B cell (primary cell): ENCODE results near the gene JPH3. TPM values are rescaled to one million over a fixed set of nuclear protein-coding genes. Genes with fewer than 3 reads are reported as not detected.
A peak's percentile ranks its signal among the peaks of the same experiment; 100 is the strongest.

Source experiments
- ATAC-seq: fragments of 200-7000 bp; cut with Tn5 transposase; one replicate; pipeline ENCODE4 v1.10.0; 2021; ENCODE audit warnings: low read depth, mild to moderate bottlenecking, moderate number of reproducible peaks, moderate library complexity
- CTCF ChIA-PET: fragments of 350-600 bp; sonication (Branson Sonifier 250); formaldehyde crosslinking; loops from one replicate; lab custom pipeline; 2021; ENCODE audit warnings: antibody characterized with exemption, inconsistent platforms; lab: Charles Lee
- POLR2A ChIA-PET: fragments of 350-600 bp; sonication (Branson Sonifier 250); formaldehyde crosslinking; loops from one replicate; lab custom pipeline; 2021; ENCODE audit warnings: antibody characterized with exemption; lab: Charles Lee
- DNase-seq: peaks from one replicate; pipeline ENCODE4 v3.0.0; 2013
- H2AFZ ChIP-seq: 2 replicates; pipeline ENCODE4 v1.6.1; 2012; ENCODE audit warnings: mild to moderate bottlenecking, low read depth, low read length; ENCODE audit not compliant: insufficient read depth, poor library complexity, severe bottlenecking
- H3K27ac ChIP-seq, 2 donors: 1 replicate in 1 of 2; 2 replicates in 1 of 2; pipeline ENCODE4 v1.5.1; 2012 to 2013; ENCODE audit warnings: low read length in 2 of 2, mild to moderate bottlenecking in 2 of 2, moderate library complexity in 1 of 2
- H3K27me3 ChIP-seq, 4 experiments: fragments of 200-600 bp in 1 of 4; sonication (generic) in 1 of 4; replicated peaks in 1 of 4; 1 replicate in 2 of 4; 2 replicates in 2 of 4; pipeline versions ENCODE4 v1.6.1 to v1.7.0; 2013 to 2016; ENCODE audit warnings: low read length in 3 of 4, mild to moderate bottlenecking in 2 of 4, mixed read lengths in 1 of 4, moderate library complexity in 1 of 4; ENCODE audit not compliant: insufficient read depth in 4 of 4, control insufficient read depth in 3 of 4; ENCODE audit errors: control extremely low read depth in 1 of 4
- H3K36me3 ChIP-seq, 2 experiments: replicated peaks in 1 of 2; 1 replicate in 1 of 2; 2 replicates in 1 of 2; pipeline versions ENCODE4 v1.6.1 to v1.7.1; 2013; ENCODE audit warnings: low read length in 1 of 2; ENCODE audit not compliant: insufficient read depth in 2 of 2, control insufficient read depth in 1 of 2; ENCODE audit errors: control extremely low read depth in 1 of 2, extremely low read depth in 1 of 2
- H3K4me1 ChIP-seq, 2 donors: fragments of 200-600 bp in 1 of 2; sonication (generic) in 1 of 2; 1 replicate in 1 of 2; 2 replicates in 1 of 2; pipeline versions ENCODE4 v1.5.1 to v1.6.1; 2013 to 2017; ENCODE audit warnings: low read length in 2 of 2; ENCODE audit not compliant: control insufficient read depth in 2 of 2, insufficient read depth in 2 of 2
- H3K4me2 ChIP-seq: replicated peaks from 2 replicates; pipeline ENCODE3; 2012; ENCODE audit warnings: mild to moderate bottlenecking, low read depth, low read length; ENCODE audit not compliant: poor library complexity, severe bottlenecking
- H3K4me3 ChIP-seq, 5 experiments: fragments of 200-600 bp in 1 of 5; sonication (generic) in 1 of 5; 1 replicate in 3 of 5; 2 replicates in 2 of 5; pipeline versions ENCODE4 v1.5.1 to v1.7.0; 2011 to 2016; ENCODE audit warnings: low read length in 4 of 5, mild to moderate bottlenecking in 4 of 5, low read depth in 2 of 5, control low read depth in 1 of 5, moderate library complexity in 1 of 5; ENCODE audit not compliant: insufficient read depth in 1 of 5; ENCODE audit errors: control extremely low read depth in 1 of 5, extremely low read depth in 1 of 5
- H3K79me2 ChIP-seq: fragments of 200-600 bp; sonication (generic); one replicate; pipeline ENCODE4 v1.6.0; 2016; ENCODE audit warnings: low read length; ENCODE audit not compliant: control insufficient read depth, insufficient read depth
- H3K9ac ChIP-seq: fragments of 200-600 bp; sonication (generic); 2 replicates; pipeline ENCODE4 v1.6.1; 2017; ENCODE audit warnings: mild to moderate bottlenecking, low read length, moderate library complexity
- H3K9me3 ChIP-seq, 3 donors: one replicate each; pipeline versions ENCODE4 v1.6.1 to v1.7.1; 2013; ENCODE audit warnings: low read length in 2 of 3; ENCODE audit not compliant: control insufficient read depth in 2 of 3, insufficient read depth in 1 of 3; ENCODE audit errors: control extremely low read depth in 1 of 3
- H4K20me1 ChIP-seq: 2 replicates; pipeline ENCODE4 v1.6.0; 2012; ENCODE audit warnings: mild to moderate bottlenecking, low read length; ENCODE audit not compliant: insufficient read depth, control insufficient read depth, poor library complexity, severe bottlenecking
- H3K27ac Mint-ChIP-seq: one replicate; pipeline ENCODE4 v1.8.0; 2021; ENCODE audit warnings: mixed read lengths
- H3K27me3 Mint-ChIP-seq: one replicate; pipeline ENCODE4 v1.8.0; 2021; ENCODE audit warnings: mixed read lengths
- H3K4me1 Mint-ChIP-seq: one replicate; pipeline ENCODE4 v1.8.0; 2021; ENCODE audit warnings: mixed read lengths
- H3K4me3 Mint-ChIP-seq: one replicate; pipeline ENCODE4 v1.8.0; 2021; ENCODE audit warnings: mixed read lengths
- H3K9me3 Mint-ChIP-seq: one replicate; pipeline ENCODE4 v1.8.0; 2022; ENCODE audit warnings: mixed read lengths; ENCODE audit not compliant: insufficient read depth
- CTCF ChIP-seq: fragments of 200-600 bp; IDR thresholded peaks from one replicate; pipeline ENCODE4 v1.8.0; 2022; ENCODE audit warnings: antibody characterized with exemption, mild to moderate bottlenecking
- EZH2 ChIP-seq: IDR thresholded peaks from 2 replicates; pipeline ENCODE4 v1.6.1; 2012; ENCODE audit warnings: borderline replicate concordance, low read depth, mild to moderate bottlenecking, moderate library complexity, low read length; ENCODE audit not compliant: insufficient read depth, poor library complexity, severe bottlenecking
- WGBS: methylation state at CpG from one replicate; pipeline ENCODE4 v1.1.5; 2013; ENCODE audit warnings: missing lambda C conversion rate; ENCODE audit not compliant: insufficient coverage; 5-methylcytosine and 5-hydroxymethylcytosine counted together
- intact Hi-C: fragments of 100-400 bp; cut with micrococcal nuclease; formaldehyde crosslinking; loops from one replicate; pipeline ENCODE4 v1.10.0; 2022
- polyA plus RNA-seq: library from polyadenylated mRNA; depleted of rRNA; stranded (reverse); fragments of >200 nt; gene quantifications from 2 replicates; pipeline ENCODE4 v1.2.3, GENCODE V29; 2012
- total RNA-seq, 2 donors: library from RNA; stranded (reverse); fragments of 120-200 nt in 1 of 2; gene quantifications; 1 replicate in 1 of 2; 2 replicates in 1 of 2; pipeline versions ENCODE4 v1.2.3 to v1.2.4, GENCODE V29; 2013 to 2022

Gene JPH3
- total and polyA plus RNA-seq, 2 donors (not counting 1 experiment from before 2014, with no cell fraction given), result not detected

DNA sequence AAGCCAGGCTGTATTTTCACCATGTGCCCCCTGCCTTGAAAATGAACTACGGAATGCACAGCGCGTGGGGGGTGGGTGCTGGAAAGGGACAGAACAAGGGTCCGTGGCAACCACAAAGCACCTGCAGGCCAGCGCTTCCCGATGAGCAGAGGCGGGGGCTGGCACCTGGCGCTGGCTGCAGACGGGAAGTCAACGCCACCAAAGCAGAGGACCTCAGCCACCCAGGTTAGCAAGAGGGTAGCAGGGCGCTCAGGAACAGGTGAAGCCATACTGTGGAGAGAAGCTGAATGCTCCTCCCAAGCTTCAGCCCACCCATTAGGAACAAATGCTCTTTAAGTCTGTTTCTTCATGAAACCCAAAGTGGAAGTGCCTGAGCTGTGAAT is 98.8 kb downstream of the JPH3 start:
- Mint-ChIP-seq H3K27ac (peak overlapping the region; percentile 91), H3K9me3 (no peaks in the 10 kb centered on the region), H3K4me3 (peak overlapping the region; percentile 75), H3K4me1 (peaks cover 56% of the 10 kb centered on the region), H3K27me3 (no peaks in the 10 kb centered on the region)
- TF ChIP-seq EZH2 (no peak), CTCF (no peak)
- peak overlapping the region; percentile 39 for H2AFZ ChIP-seq
- H3K9me3 ChIP-seq, result no peaks in the 10 kb centered on the region
- no peaks in the 10 kb centered on the region for H3K27me3 ChIP-seq
- DNase-seq (no peak), ATAC-seq (peak; percentile 14)
- H3K36me3 ChIP-seq, result peaks cover 0 to 10% of the 10 kb centered on the region in 2 experiments
- peak overlapping the region; percentile 79 to 80 for H3K27ac ChIP-seq
- H4K20me1 ChIP-seq, result no peaks in the 10 kb centered on the region
- ChIA-PET CTCF (interaction anchor here (0.6 to 3.2 kb wide), 4 partner anchors 64 to 106 kb away, joined by 3 to 26 read pairs (median 3); no protein-coding TSS in a partner anchor), POLR2A (interaction anchor here (0.6 to 1.9 kb wide), 8 partner anchors 20 to 317 kb away, joined by 3 to 9 read pairs (median 3); partner anchors contain the start of gene KLHDC4)
- peaks cover 45 to 67% of the 10 kb centered on the region in 2 donors for H3K4me1 ChIP-seq
- peak overlapping the region in 1 of 5 experiments; percentile 38 for H3K4me3 ChIP-seq
- intact Hi-C loops, result loop anchor here (5.0 kb wide), 1 partner anchor 66 kb away; the partner anchor contains the start of gene KLHDC4
- peak overlapping the region; percentile 22 for H3K9ac ChIP-seq
- H3K4me2 ChIP-seq, result peak overlapping the region; percentile 73
- H3K79me2 ChIP-seq, result no peaks in the 10 kb centered on the region
- WGBS, result 3% methylated on average over 10 of the region's 11 CpGs

GRCh38 chr16:87701505-87701921 is 99.2 kb downstream of the JPH3 start:
- H4K20me1 ChIP-seq, result peaks cover 3% of the 10 kb centered on the region
- peak overlapping the region; percentile 22 for H3K9ac ChIP-seq
- WGBS, result 4% methylated on average over 22 of the region's 23 CpGs

More at GRCh38 chr16:87701505-87701921, 99.2 kb downstream of the JPH3 start:
- peak overlapping the region in 1 of 5 experiments; percentile 38 for H3K4me3 ChIP-seq
- no peaks in the 10 kb centered on the region for H3K79me2 ChIP-seq
- TF ChIP-seq EZH2 (no peak), CTCF (no peak)
- peak overlapping the region; percentile 39 for H2AFZ ChIP-seq
- Mint-ChIP-seq H3K4me3 (peak overlapping the region; percentile 75), H3K27ac (peak overlapping the region; percentile 91), H3K27me3 (no peaks in the 10 kb centered on the region), H3K9me3 (no peaks in the 10 kb centered on the region), H3K4me1 (peaks cover 56% of the 10 kb centered on the region)
- ATAC-seq (peak; percentile 71), DNase-seq (peak; percentile 78)
- peak overlapping the region; percentile 73 for H3K4me2 ChIP-seq
- no peaks in the 10 kb centered on the region for H3K9me3 ChIP-seq
- H3K36me3 ChIP-seq, result peaks cover 0 to 12% of the 10 kb centered on the region in 2 experiments
- intact Hi-C loops, result loop anchor here (5.0 kb wide), 1 partner anchor 66 kb away; the partner anchor contains the start of gene KLHDC4
- H3K27ac ChIP-seq, result peak overlapping the region; percentile 79 to 80
- CTCF ChIA-PET, result interaction anchor here (0.7 to 3.2 kb wide), 4 partner anchors 46 to 67 kb away, joined by 3 to 26 read pairs (median 3); no protein-coding TSS in a partner anchor
- POLR2A ChIA-PET, result interaction anchor here (0.8 to 1.9 kb wide), 5 partner anchors 13 to 313 kb away, joined by 3 to 9 read pairs (median 4); partner anchors contain the start of gene KLHDC4
- H3K4me1 ChIP-seq, result peaks cover 45 to 67% of the 10 kb centered on the region in 2 donors
- H3K27me3 ChIP-seq, result no peaks in the 10 kb centered on the region
